PC-3 (cell line): ENCODE results near the gene CD276. TPM values are rescaled to one million over a fixed set of nuclear protein-coding genes. Genes with fewer than 3 reads are reported as not detected.

ENCODE experiments used
- ATAC-seq: fragments of 200-7000 bp; cut with Tn5 transposase; 2 replicates; pipeline ENCODE4 v1.9.1; 2020; ENCODE audit warnings: mild to moderate bottlenecking, moderate library complexity
- BruUV-seq: library from RNA; stranded (reverse); fragments of 400-500 nt; replicated peaks from 2 replicates; lab custom pipeline; 2021; lab: Mats Ljungman, UMichigan
- CTCF ChIA-PET: fragments of 300-600 bp; sonication (Branson Sonifier 250); formaldehyde crosslinking; loops from one replicate; lab custom pipeline; 2022; ENCODE audit warnings: antibody characterized with exemption; lab: Charles Lee
- POLR2A ChIA-PET: fragments of 300-600 bp; sonication (Branson Sonifier 250); formaldehyde crosslinking; loops from one replicate; lab custom pipeline; 2022; ENCODE audit warnings: antibody characterized with exemption; ENCODE audit not compliant: unreplicated experiment; lab: Charles Lee
- DNase-seq: peaks from one replicate; pipeline ENCODE4 v3.0.0-alpha.2; 2015
- H2AFZ ChIP-seq: fragments of 300-600 bp; sonication (generic); 2 replicates; pipeline ENCODE4 v1.6.0; 2016; ENCODE audit warnings: antibody characterized with exemption, low read length
- H3F3A ChIP-seq: fragments of 300-600 bp; sonication (generic); one replicate; pipeline ENCODE4 v1.6.0; 2017; ENCODE audit warnings: antibody characterized with exemption, low read length, control low read depth, mild to moderate bottlenecking; ENCODE audit not compliant: unreplicated experiment
- H3K27ac ChIP-seq: fragments of 300-600 bp; sonication (generic); 2 replicates; pipeline ENCODE4 v1.5.1; 2016; ENCODE audit warnings: mild to moderate bottlenecking, low read length
- H3K27me3 ChIP-seq: fragments of 300-600 bp; sonication (generic); 2 replicates; pipeline ENCODE4 v1.6.1; 2016; ENCODE audit warnings: low read length, mixed read lengths
- H3K36me3 ChIP-seq: fragments of 300-600 bp; sonication (generic); 2 replicates; pipeline ENCODE4 v1.6.1; 2016; ENCODE audit warnings: low read depth, mixed run types, low read length, mixed read lengths
- H3K4me1 ChIP-seq: fragments of 300-600 bp; sonication (generic); 2 replicates; pipeline ENCODE4 v1.5.1; 2016; ENCODE audit warnings: low read length; ENCODE audit not compliant: insufficient read depth
- H3K4me2 ChIP-seq: fragments of 300-600 bp; sonication (generic); 2 replicates; pipeline ENCODE4 v1.6.0; 2016; ENCODE audit warnings: low read length
- H3K4me3 ChIP-seq: fragments of 300-600 bp; sonication (generic); 2 replicates; pipeline ENCODE4 v1.5.1; 2016; ENCODE audit warnings: mild to moderate bottlenecking, low read length, mixed read lengths
- H3K79me2 ChIP-seq: fragments of 300-600 bp; sonication (generic); 2 replicates; pipeline ENCODE4 v1.6.1; 2017; ENCODE audit warnings: low read length, mixed read lengths
- H3K9ac ChIP-seq: fragments of 300-600 bp; sonication (generic); 2 replicates; pipeline ENCODE4 v1.6.0; 2016; ENCODE audit warnings: mild to moderate bottlenecking, low read length
- H3K9me2 ChIP-seq: fragments of 300-600 bp; sonication (generic); replicated peaks from 2 replicates; pipeline ENCODE4 v1.6.1; 2016; ENCODE audit warnings: mixed run types, low read length, mixed read lengths
- H3K9me3 ChIP-seq: fragments of 300-600 bp; sonication (generic); 2 replicates; pipeline ENCODE4 v1.6.1; 2016; ENCODE audit warnings: low read length, mixed read lengths
- H4K20me1 ChIP-seq: fragments of 300-600 bp; sonication (generic); 2 replicates; pipeline ENCODE4 v1.6.1; 2016; ENCODE audit warnings: low read length, mixed read lengths
- CTCF ChIP-seq: fragments of 300-600 bp; sonication (generic); conservative IDR thresholded peaks from 2 replicates; pipeline ENCODE4 v1.5.1; 2017; ENCODE audit warnings: antibody characterized with exemption, low read depth, mild to moderate bottlenecking, low read length
- EZH2 ChIP-seq: fragments of 300-600 bp; sonication (generic); IDR thresholded peaks from one replicate; pipeline ENCODE4 v1.6.1; 2017; ENCODE audit warnings: antibody characterized with exemption, mild to moderate bottlenecking, low read length; ENCODE audit not compliant: unreplicated experiment
- EZH2phosphoT487 ChIP-seq: fragments of 300-600 bp; sonication (generic); IDR thresholded peaks from 2 replicates; pipeline ENCODE4 v1.6.1; 2018; ENCODE audit warnings: mild to moderate bottlenecking, antibody characterized with exemption, low read length, borderline replicate concordance
- intact Hi-C: fragments of 100-400 bp; cut with micrococcal nuclease; formaldehyde crosslinking; loops from 2 replicates; pipeline ENCODE4 v1.9.0; 2023
- total RNA-seq: library from RNA; depleted of rRNA; stranded (reverse); fragments of >200 nt; gene quantifications from 2 replicates; pipeline ENCODE4 v1.2.3, GENCODE V29; 2014

The CD276 gene
- total RNA-seq, 1 experiment from 2014 or later = 85.3 TPM

GRCh38 chr15:73658645-73659044 lies 25.5 kb upstream of the CD276 start:
- Histone ChIP-seq H3K36me3 (no peaks in the 10 kb centered on the region), H3K9ac (no peak overlapping the region), H3K27ac (no peak overlapping the region), H2AFZ (no peak overlapping the region), H3K27me3 (no peaks in the 10 kb centered on the region), H3F3A (no peaks in the 10 kb centered on the region), H3K4me2 (no peak overlapping the region), H3K9me3 (no peaks in the 10 kb centered on the region), H3K4me3 (no peak overlapping the region), H3K9me2 (no peaks in the 10 kb centered on the region), H4K20me1 (no peaks in the 10 kb centered on the region), H3K4me1 (peaks cover 5% of the 10 kb centered on the region; the same call in 1 of the 2 replicates), H3K79me2 (no peaks in the 10 kb centered on the region)
- CTCF ChIA-PET = no interaction called here
- no peak for TF ChIP-seq EZH2
- TF ChIP-seq CTCF = no peak
- no peak for TF ChIP-seq EZH2phosphoT487
- ATAC-seq = no peak
- intact Hi-C loops = no loop called here
- POLR2A ChIA-PET = no interaction called here
- BruUV-seq = no TSS peak
- DNase-seq = no peak

- intact Hi-C loops = no loop called here
- H3K4me2 ChIP-seq = no peak overlapping the region
- no peaks in the 10 kb centered on the region for H3K36me3 ChIP-seq
- H3K27me3 ChIP-seq = 0 out of 2 replicates have a peak, but pooled peaks cover 1% of the 10 kb centered on the region
- POLR2A ChIA-PET = no interaction called here
- H3K4me1 ChIP-seq = peaks cover 2% of the 10 kb centered on the region; the same call in 1 of the 2 replicates
- no peaks in the 10 kb centered on the region for H3K9me2 ChIP-seq
- CTCF ChIA-PET = interaction anchor here (0.5 to 0.7 kb wide), 2 partner anchors 24 to 108 kb away, joined by 3 to 4 read pairs; no protein-coding TSS in a partner anchor
- no peaks in the 10 kb centered on the region for H3F3A ChIP-seq
- H2AFZ ChIP-seq = no peak overlapping the region
- no peak overlapping the region for H3K27ac ChIP-seq
- no peak for ATAC-seq
- no peaks in the 10 kb centered on the region for H3K9me3 ChIP-seq
- H3K9ac ChIP-seq = no peak overlapping the region
- no peaks in the 10 kb centered on the region for H4K20me1 ChIP-seq
- no peaks in the 10 kb centered on the region for H3K79me2 ChIP-seq
- BruUV-seq = no TSS peak
- TF ChIP-seq CTCF (no peak), EZH2phosphoT487 (no peak), EZH2 (no peak)
- H3K4me3 ChIP-seq = no peak overlapping the region
- DNase-seq = no peak
Observed at GRCh38 chr15:73660455-73660854, 23.7 kb upstream of the CD276 start.

GRCh38 chr15:73674587-73674986 lies 9.6 kb upstream of the CD276 start:
- Histone ChIP-seq H3K27me3 (no peaks in the 10 kb centered on the region), H2AFZ (no peak overlapping the region), H3K9me2 (no peaks in the 10 kb centered on the region), H3K4me1 (no peaks in the 10 kb centered on the region), H3K36me3 (no peaks in the 10 kb centered on the region), H4K20me1 (no peaks in the 10 kb centered on the region), H3F3A (no peaks in the 10 kb centered on the region), H3K4me2 (no peak overlapping the region), H3K9ac (no peak overlapping the region), H3K27ac (no peak overlapping the region), H3K4me3 (no peak overlapping the region), H3K79me2 (no peaks in the 10 kb centered on the region), H3K9me3 (no peaks in the 10 kb centered on the region)
- TF ChIP-seq EZH2 (no peak), EZH2phosphoT487 (no peak), CTCF (no peak)
- no peak for DNase-seq
- POLR2A ChIA-PET = no interaction called here
- no TSS peak for BruUV-seq
- intact Hi-C loops = no loop called here
- CTCF ChIA-PET = no interaction called here
- no peak for ATAC-seq
